ENCODE results near the gene WASL.

WASL gene

GRCh38 chr7:123687161-123687560 lies 61.6 kb downstream of the WASL start:
- H2AFZ ChIP-seq (ENCODE audit: low read length) = no peak overlapping the region
- no peak overlapping the region for H3K27ac ChIP-seq (ENCODE audit: low read depth, low read length, poor library complexity, severe bottlenecking)
- H3K4me3 ChIP-seq (ENCODE audit: low read depth, low read length, poor library complexity, severe bottlenecking) = no peak overlapping the region
- H3K9me2 ChIP-seq (ENCODE audit: low read depth, low read length) = no peaks in the 10 kb centered on the region
- H3K27me3 ChIP-seq (ENCODE audit: insufficient read depth, low read length) = no peaks in the 10 kb centered on the region
- no peak overlapping the region for H3K4me2 ChIP-seq (ENCODE audit: low read length)
- peaks cover 27% of the 10 kb centered on the region for H3K36me3 ChIP-seq (ENCODE audit: insufficient read depth, low read length)
- H3K9ac ChIP-seq (ENCODE audit: low read length) = no peak overlapping the region
- H3K4me1 ChIP-seq (ENCODE audit: insufficient read depth, low read length, severe bottlenecking) = no peaks in the 10 kb centered on the region
- H3K9me3 ChIP-seq (ENCODE audit: low read length) = no peaks in the 10 kb centered on the region
- no peaks in the 10 kb centered on the region for H3F3A ChIP-seq (ENCODE audit: insufficient read depth, low read length)
- no peaks in the 10 kb centered on the region for H4K20me1 ChIP-seq (ENCODE audit: insufficient read depth, low read length)
- TF ChIP-seq EZH2 (IDR thresholded peaks at IDR 0.05; ENCODE audit: borderline replicate concordance, low read length) (no peak), CTCF (IDR thresholded peaks at IDR 0.05; ENCODE audit: low read length) (no peak)
- no peaks in the 10 kb centered on the region for H3K79me2 ChIP-seq (ENCODE audit: insufficient read depth, low read length)

GRCh38 chr7:123682690-123683089 lies 66.1 kb downstream of the WASL start:
- Histone ChIP-seq H3K9me3 (ENCODE audit: low read length) (no peaks in the 10 kb centered on the region), H3K27me3 (ENCODE audit: insufficient read depth, low read length) (no peaks in the 10 kb centered on the region), H3K27ac (ENCODE audit: low read depth, low read length, poor library complexity, severe bottlenecking) (no peak overlapping the region), H3K9me2 (ENCODE audit: low read depth, low read length) (no peaks in the 10 kb centered on the region), H3K4me3 (ENCODE audit: low read depth, low read length, poor library complexity, severe bottlenecking) (no peak overlapping the region), H3K36me3 (ENCODE audit: insufficient read depth, low read length) (peaks cover 4% of the 10 kb centered on the region; the same call in 1 of the 2 replicates), H3K9ac (ENCODE audit: low read length) (no peak overlapping the region), H2AFZ (ENCODE audit: low read length) (no peak overlapping the region), H3K79me2 (ENCODE audit: insufficient read depth, low read length) (no peaks in the 10 kb centered on the region), H4K20me1 (ENCODE audit: insufficient read depth, low read length) (no peaks in the 10 kb centered on the region), H3K4me1 (ENCODE audit: insufficient read depth, low read length, severe bottlenecking) (no peaks in the 10 kb centered on the region), H3K4me2 (ENCODE audit: low read length) (no peak overlapping the region), H3F3A (ENCODE audit: insufficient read depth, low read length) (no peaks in the 10 kb centered on the region)
- TF ChIP-seq EZH2 (IDR thresholded peaks at IDR 0.05; ENCODE audit: borderline replicate concordance, low read length) = no peak
- TF ChIP-seq CTCF (IDR thresholded peaks at IDR 0.05; ENCODE audit: low read length) = peak; percentile 85

GRCh38 chr7:123681561-123681960 lies 67.2 kb downstream of the WASL start:
- H3K79me2 ChIP-seq (ENCODE audit: insufficient read depth, low read length) = no peaks in the 10 kb centered on the region
- H3K4me3 ChIP-seq (ENCODE audit: low read depth, low read length, poor library complexity, severe bottlenecking) = no peak overlapping the region
- H2AFZ ChIP-seq (ENCODE audit: low read length) = no peak overlapping the region
- TF ChIP-seq EZH2 (IDR thresholded peaks at IDR 0.05; ENCODE audit: borderline replicate concordance, low read length) (no peak), CTCF (IDR thresholded peaks at IDR 0.05; ENCODE audit: low read length) (no peak)
- peaks cover 4% of the 10 kb centered on the region; the same call in 1 of the 2 replicates for H3K36me3 ChIP-seq (ENCODE audit: insufficient read depth, low read length)
- no peak overlapping the region for H3K27ac ChIP-seq (ENCODE audit: low read depth, low read length, poor library complexity, severe bottlenecking)
- H3F3A ChIP-seq (ENCODE audit: insufficient read depth, low read length) = no peaks in the 10 kb centered on the region
- H3K4me1 ChIP-seq (ENCODE audit: insufficient read depth, low read length, severe bottlenecking) = no peaks in the 10 kb centered on the region
- no peak overlapping the region for H3K4me2 ChIP-seq (ENCODE audit: low read length)
- H3K9ac ChIP-seq (ENCODE audit: low read length) = no peak overlapping the region
- H4K20me1 ChIP-seq (ENCODE audit: insufficient read depth, low read length) = no peaks in the 10 kb centered on the region
- H3K27me3 ChIP-seq (ENCODE audit: insufficient read depth, low read length) = no peaks in the 10 kb centered on the region
- no peaks in the 10 kb centered on the region for H3K9me2 ChIP-seq (ENCODE audit: low read depth, low read length)
- no peaks in the 10 kb centered on the region for H3K9me3 ChIP-seq (ENCODE audit: low read length)
